IPS-18a (cell line): ENCODE measurements around the gene ZDHHC4.

Experiments used
- H3K27ac ChIP-seq: one replicate; pipeline ENCODE4 v1.5.1; 2013; ENCODE audit warnings: low read length
- H3K27me3 ChIP-seq: one replicate; pipeline ENCODE4 v1.6.1; 2013; ENCODE audit warnings: mild to moderate bottlenecking, low read length; ENCODE audit not compliant: control insufficient read depth, insufficient read depth
- H3K36me3 ChIP-seq: one replicate; pipeline ENCODE4 v1.6.1; 2013; ENCODE audit warnings: low read depth, low read length; ENCODE audit not compliant: control insufficient read depth
- H3K4me1 ChIP-seq: one replicate; pipeline ENCODE4 v1.6.1; 2013; ENCODE audit warnings: low read depth, low read length; ENCODE audit not compliant: control insufficient read depth
- H3K4me3 ChIP-seq: one replicate; pipeline ENCODE4 v1.5.1; 2013; ENCODE audit warnings: low read length
- H3K9ac ChIP-seq: one replicate; pipeline ENCODE4 v1.6.1; 2013; ENCODE audit warnings: mild to moderate bottlenecking, low read length, moderate library complexity
- H3K9me3 ChIP-seq: one replicate; pipeline ENCODE4 v1.6.1; 2013; ENCODE audit warnings: low read depth, low read length; ENCODE audit not compliant: control insufficient read depth

ZDHHC4 gene

DNA sequence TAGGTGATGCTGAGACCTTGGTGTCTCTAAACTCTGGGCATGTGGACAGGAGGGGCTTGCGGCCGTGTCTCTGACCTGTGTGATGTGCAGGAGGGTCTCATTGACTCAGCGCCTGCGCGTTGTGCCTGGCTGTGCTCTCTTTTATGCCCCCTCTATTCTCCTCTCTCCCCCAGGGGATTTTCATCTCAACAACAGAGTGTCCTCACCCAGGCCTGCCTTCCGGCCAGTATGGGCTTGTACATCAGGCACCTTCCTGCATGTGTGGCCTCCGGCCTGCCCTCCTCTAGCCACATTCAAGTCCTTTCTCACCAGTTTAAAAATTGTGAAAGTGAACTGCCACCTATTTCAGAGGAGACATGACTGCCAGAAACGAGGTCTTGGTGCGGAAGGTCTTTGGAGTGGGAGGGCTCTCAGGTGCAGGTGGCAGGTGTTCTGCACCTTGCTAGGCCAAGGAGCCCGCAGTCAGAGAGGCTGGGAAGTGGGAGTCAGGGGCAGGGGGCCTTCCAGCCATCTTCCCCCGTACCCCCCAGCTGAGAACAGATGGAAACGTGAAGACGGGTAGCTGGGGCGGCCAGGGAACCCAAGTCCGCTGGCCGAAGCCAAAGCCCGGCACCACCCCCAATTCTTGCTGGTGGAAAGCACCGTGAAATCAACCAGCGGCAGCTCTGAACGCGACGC, 12.0 kb downstream of the ZDHHC4 start:
- no peak overlapping the region for H3K9ac ChIP-seq
- H3K36me3 ChIP-seq = peaks cover 45% of the 10 kb centered on the region

DNA sequence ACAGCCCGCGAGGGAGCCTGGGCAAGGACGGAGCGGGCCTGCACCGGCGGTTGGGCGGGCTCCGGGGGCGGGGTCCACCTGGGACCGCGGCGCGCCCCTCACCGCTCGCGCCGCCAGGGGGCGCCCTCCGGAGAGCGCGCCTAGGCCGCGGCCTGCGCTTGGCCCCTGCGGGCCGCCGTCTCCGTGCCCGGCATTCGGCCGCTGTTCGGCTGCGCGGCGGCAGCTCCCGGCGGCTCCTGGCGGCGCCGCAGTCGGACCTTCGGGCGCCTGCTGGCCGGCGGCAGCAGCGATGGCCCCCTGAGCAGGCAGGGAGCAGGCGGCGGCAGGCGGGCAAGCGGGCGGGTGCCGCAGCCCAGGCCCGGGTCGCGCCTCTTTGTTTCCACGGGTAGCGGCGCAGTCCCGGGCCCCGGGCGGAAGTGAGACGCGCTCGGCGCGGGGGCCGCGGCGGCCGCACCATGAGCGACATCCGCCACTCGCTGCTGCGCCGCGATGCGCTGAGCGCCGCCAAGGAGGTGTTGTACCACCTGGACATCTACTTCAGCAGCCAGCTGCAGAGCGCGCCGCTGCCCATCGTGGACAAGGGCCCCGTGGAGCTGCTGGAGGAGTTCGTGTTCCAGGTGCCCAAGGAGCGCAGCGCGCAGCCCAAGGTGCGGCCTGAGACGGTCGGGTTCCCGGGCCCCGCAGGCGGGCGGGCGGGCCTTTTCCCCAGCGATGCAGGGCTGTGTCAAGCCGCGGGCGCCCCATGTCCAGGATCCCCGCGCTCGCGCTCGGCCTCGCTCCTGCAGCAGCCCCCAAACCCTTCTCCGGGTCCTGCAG, 12.8 kb downstream of the ZDHHC4 start, which contains the start of gene INTS15:
TSS of gene INTS15 (plus strand) at position 193 of the 816 bp plus-strand sequence. CDS start at position 456, 263 bp downstream.
- Histone ChIP-seq H3K27me3 (no peaks in the 10 kb centered on the region), H3K4me3 (peak within 1 kb of the TSS; percentile 89), H3K9ac (peak within 1 kb of the TSS; percentile 75), H3K36me3 (peaks cover 43% of the 10 kb centered on the region), H3K9me3 (no peaks in the 10 kb centered on the region), H3K4me1 (peaks cover 4% of the 10 kb centered on the region), H3K27ac (no peak within 1 kb of the TSS)

More for the DNA sequence above, 12.0 kb downstream of the ZDHHC4 start:
- peak overlapping the region; percentile 39 for H3K4me3 ChIP-seq
- H3K27ac ChIP-seq = no peak overlapping the region
- no peaks in the 10 kb centered on the region for H3K9me3 ChIP-seq
- H3K4me1 ChIP-seq = peaks cover 4% of the 10 kb centered on the region
- no peaks in the 10 kb centered on the region for H3K27me3 ChIP-seq

DNA sequence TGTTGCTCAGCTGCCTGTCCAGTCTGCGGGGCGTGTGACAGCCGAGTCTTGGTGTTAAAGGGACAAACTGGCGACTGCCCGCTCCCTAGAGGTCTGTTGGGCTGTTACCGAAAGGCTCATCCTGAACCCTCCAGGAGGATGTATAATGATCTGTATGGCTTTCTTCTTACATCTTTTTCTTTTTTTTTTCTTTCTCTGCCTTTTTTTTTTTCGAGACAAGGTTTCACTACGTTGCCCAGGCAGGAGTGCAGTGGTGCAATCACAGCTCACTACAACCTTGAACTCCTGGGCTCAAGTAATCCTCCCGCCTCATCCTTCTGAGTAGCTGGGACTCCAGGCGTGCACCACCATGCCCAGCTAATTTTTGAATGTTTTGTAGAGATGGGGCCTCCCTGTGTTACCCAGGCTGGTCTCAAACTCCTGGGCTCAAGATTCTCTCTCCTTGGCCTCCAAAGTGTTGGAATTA, 13.4 kb downstream of the ZDHHC4 start:
- Histone ChIP-seq H3K4me1 (peaks cover 4% of the 10 kb centered on the region), H3K9me3 (no peaks in the 10 kb centered on the region), H3K36me3 (peaks cover 43% of the 10 kb centered on the region), H3K4me3 (peak overlapping the region; percentile 89), H3K27ac (no peak overlapping the region), H3K27me3 (no peaks in the 10 kb centered on the region), H3K9ac (peak overlapping the region; percentile 75)

DNA sequence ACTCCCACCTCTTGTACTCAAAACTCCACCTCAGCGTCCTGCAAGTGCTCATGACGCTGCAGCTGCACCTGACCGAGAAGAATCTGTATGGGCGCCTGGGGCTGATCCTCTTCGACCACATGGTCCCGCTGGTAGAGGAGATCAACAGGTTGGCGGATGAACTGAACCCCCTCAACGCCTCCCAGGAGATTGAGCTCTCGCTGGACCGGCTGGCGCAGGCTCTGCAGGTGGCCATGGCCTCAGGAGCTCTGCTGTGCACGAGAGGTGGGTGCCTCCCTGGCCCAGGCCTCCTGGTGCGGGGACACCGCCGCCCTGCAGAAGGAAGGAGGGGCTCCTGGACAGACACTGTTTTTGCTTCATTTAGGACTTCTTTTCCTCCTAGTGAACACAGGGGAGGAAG, 22.8 kb downstream of the ZDHHC4 start:
- peaks cover 36% of the 10 kb centered on the region for H3K36me3 ChIP-seq
- H3K9me3 ChIP-seq = no peaks in the 10 kb centered on the region
- no peak overlapping the region for H3K4me3 ChIP-seq
- H3K27me3 ChIP-seq = no peaks in the 10 kb centered on the region
- no peaks in the 10 kb centered on the region for H3K4me1 ChIP-seq
- no peak overlapping the region for H3K9ac ChIP-seq
- H3K27ac ChIP-seq = no peak overlapping the region

DNA sequence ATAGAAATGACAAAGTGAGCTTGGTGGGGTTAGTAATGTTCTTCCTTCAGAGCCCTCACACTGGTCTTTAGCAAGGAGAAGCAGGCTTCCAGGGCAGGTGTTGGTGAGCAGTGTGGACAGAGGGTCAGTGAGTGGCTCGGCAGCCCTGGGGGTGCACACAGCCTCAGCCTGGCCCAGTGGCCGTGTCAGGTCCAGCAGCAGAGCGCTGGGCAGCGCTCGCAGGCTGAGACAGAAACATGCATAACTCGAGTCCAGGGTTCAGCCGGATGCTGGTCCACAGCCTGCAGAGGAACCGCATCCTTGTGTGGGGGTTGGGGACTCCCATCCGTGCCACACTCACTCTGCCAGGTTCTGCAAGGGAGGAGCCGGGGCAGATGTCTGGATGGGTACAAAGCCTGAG, 27.2 kb downstream of the ZDHHC4 start:
- Histone ChIP-seq H3K36me3 (peaks cover 13% of the 10 kb centered on the region), H3K9me3 (no peaks in the 10 kb centered on the region), H3K4me3 (no peak overlapping the region), H3K27me3 (no peaks in the 10 kb centered on the region), H3K9ac (no peak overlapping the region), H3K4me1 (no peaks in the 10 kb centered on the region), H3K27ac (no peak overlapping the region)

DNA sequence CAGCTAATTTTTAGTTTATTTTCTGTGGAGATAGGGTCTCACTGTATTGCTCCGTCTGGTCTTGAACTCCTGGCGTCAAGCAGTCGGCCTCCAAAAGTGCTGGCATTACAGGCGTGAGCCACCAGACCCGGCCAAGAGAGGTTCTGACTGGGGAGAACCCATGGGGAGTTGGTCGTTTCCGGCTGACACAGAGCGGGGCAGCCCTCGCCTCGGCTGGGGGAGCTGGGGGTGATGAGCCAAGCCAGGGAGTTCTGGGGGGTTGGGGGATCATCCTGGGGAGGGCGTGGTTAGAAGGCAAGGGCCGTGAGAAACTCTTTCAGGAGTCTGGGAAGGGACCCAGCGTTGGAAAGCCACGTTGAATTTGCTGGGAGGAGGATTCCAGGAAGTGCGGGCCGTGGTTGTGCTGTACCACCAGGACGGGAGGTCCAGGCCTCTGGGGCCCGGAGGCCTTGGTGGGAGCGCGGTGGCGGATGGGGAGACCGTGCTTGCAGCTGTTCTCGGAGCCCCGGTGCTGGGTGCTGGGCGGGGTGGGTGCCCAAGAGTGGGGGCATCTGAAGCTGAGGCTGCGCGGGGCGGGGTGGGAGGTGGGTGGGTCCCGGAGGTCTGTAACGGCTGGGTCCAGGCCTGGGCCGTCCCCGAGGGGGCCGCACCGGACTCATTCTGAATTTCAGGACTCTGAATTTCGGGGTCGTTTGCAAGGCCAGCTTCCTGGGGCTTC, 29.8 kb downstream of the ZDHHC4 start:
- Histone ChIP-seq H3K36me3 (peaks cover 7% of the 10 kb centered on the region), H3K9me3 (no peaks in the 10 kb centered on the region), H3K9ac (no peak overlapping the region), H3K4me3 (no peak overlapping the region), H3K27ac (no peak overlapping the region), H3K27me3 (no peaks in the 10 kb centered on the region), H3K4me1 (no peaks in the 10 kb centered on the region)

DNA sequence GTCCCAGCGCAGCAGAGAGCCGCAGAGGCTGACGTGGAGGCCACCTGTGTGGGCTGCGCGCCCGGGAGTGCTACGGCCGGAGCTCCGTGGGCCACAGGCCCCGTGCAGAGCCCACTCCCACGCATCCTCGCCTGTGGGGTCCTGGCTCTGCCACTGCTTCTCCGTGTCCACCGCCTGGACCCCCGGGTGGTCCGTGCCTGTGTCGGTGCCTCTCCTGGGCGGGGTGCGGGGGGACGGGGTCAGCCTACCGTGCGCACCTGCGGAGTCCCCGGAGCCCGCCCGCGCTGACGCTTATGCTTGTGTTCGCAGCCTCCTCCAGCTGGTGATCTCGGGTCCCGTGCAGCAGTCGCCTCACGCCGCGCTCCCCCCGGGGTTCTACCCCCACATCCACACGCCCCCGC, 30.4 kb downstream of the ZDHHC4 start:
- peaks cover 7% of the 10 kb centered on the region for H3K36me3 ChIP-seq
- no peaks in the 10 kb centered on the region for H3K4me1 ChIP-seq
- no peak overlapping the region for H3K4me3 ChIP-seq
- no peak overlapping the region for H3K9ac ChIP-seq
- H3K27me3 ChIP-seq = no peaks in the 10 kb centered on the region
- H3K9me3 ChIP-seq = no peaks in the 10 kb centered on the region
- no peak overlapping the region for H3K27ac ChIP-seq

DNA sequence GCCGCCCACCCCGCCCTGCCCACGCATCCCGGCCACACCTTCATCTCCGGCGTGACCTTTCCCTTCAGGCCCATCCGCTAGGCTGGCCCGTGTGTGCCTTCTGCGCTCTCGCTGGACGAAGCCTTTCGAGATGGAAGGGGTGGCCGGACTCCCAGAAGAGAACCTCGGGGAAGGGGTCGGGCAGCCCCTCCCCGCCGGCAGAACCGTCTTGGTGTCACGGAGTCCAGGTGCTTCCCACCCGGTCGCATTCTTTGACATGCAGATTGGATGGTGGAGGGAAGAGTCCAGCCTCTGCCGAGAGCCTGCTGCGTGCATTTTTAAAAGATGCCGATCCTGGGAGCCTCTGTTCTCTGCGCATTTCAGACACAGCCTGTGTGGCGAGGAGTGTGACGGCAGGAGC, 30.8 kb downstream of the ZDHHC4 start:
- H3K4me3 ChIP-seq = no peak overlapping the region
- no peaks in the 10 kb centered on the region for H3K27me3 ChIP-seq
- H3K36me3 ChIP-seq = peaks cover 7% of the 10 kb centered on the region
- no peaks in the 10 kb centered on the region for H3K9me3 ChIP-seq
- no peaks in the 10 kb centered on the region for H3K4me1 ChIP-seq
- H3K9ac ChIP-seq = no peak overlapping the region
- no peak overlapping the region for H3K27ac ChIP-seq

DNA sequence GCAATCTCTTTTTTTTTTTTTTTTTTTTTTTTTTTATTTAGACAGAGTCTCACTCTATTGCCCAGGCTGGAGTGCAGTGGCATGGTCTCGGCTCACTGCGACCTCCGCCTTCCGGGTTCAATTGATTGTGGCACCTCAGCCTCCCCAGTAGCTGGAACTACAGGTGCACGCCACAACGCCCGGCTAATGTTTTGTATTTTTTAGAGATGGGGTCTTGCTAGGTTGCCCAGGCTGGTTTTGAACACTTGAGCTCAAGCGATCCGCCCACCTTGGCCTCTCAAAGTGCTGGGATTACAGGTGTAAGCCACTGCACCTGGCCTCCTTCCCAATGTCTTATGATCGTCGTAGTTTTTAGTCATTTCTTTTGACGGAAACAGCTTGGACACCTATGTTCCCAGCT, 31.5 kb downstream of the ZDHHC4 start:
- Histone ChIP-seq H3K4me1 (no peaks in the 10 kb centered on the region), H3K27ac (no peak overlapping the region), H3K9me3 (no peaks in the 10 kb centered on the region), H3K4me3 (no peak overlapping the region), H3K27me3 (peaks cover 2% of the 10 kb centered on the region), H3K9ac (no peak overlapping the region), H3K36me3 (peaks cover 5% of the 10 kb centered on the region)

DNA sequence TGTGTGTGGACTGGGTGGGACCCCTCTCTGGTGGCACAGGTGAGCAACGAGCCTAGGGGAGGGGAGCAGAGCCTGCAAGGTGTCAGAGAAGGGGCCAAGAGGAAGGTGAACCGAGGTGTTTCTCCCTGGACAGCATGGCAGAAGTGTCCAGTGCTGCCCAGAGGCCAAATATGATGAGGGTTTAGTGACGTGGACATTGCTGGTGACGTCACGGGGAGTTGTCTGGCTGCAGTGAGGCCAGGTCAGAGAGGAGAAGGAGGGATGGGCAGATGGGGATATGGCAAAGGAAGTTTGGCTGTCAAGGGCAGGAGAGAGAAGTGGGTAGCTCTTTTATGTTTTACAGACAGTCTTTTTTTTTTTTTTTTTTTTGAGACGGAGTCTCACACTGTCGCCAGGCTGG, 35.6 kb downstream of the ZDHHC4 start:
- no peak overlapping the region for H3K9ac ChIP-seq
- H3K27ac ChIP-seq = no peak overlapping the region
- H3K4me1 ChIP-seq = peaks cover 4% of the 10 kb centered on the region
- H3K27me3 ChIP-seq = peaks cover 6% of the 10 kb centered on the region
- no peak overlapping the region for H3K4me3 ChIP-seq
- H3K9me3 ChIP-seq = no peaks in the 10 kb centered on the region
- H3K36me3 ChIP-seq = no peaks in the 10 kb centered on the region

DNA sequence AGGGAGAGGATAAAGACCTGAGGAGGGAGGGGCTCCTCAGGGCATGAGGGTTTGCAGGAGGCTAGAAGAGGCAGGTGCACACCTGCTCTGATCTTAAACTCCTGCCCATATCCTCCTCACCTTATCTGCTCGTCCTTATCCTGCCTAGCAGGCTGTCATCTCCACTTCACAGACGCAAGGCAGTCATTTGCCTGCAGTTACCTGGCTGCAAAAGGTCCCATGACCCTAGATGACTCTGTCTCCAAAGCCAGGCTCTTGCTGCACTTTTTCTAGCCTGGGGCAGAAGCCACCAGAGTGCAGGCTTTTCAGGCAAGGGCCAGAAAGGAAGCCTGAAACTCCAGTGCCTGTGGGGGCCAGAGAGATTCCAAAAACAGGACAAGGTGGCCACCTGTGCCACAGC, 36.5 kb downstream of the ZDHHC4 start:
- H3K27ac ChIP-seq = no peak overlapping the region
- no peak overlapping the region for H3K9ac ChIP-seq
- H3K9me3 ChIP-seq = no peaks in the 10 kb centered on the region
- H3K4me3 ChIP-seq = no peak overlapping the region
- H3K27me3 ChIP-seq = peaks cover 6% of the 10 kb centered on the region
- H3K36me3 ChIP-seq = no peaks in the 10 kb centered on the region
- H3K4me1 ChIP-seq = peaks cover 4% of the 10 kb centered on the region
